HEK293 (cell line): ENCODE data around the gene ALKBH3.
A peak's percentile ranks its signal among the peaks of the same experiment; 100 is the strongest.

Experiments
- CTCF ChIA-PET: fragments of 350-600 bp; formaldehyde crosslinking; extraction: SDS; loops from one replicate; lab custom pipeline; 2021; ENCODE audit warnings: antibody characterized with exemption; lab: Yijun Ruan, JAX
- POLR2A ChIA-PET: fragments of 300-600 bp; formaldehyde crosslinking; extraction: SDS; loops from one replicate; lab custom pipeline; 2020; ENCODE audit warnings: antibody characterized with exemption, inconsistent platforms; lab: Yijun Ruan, JAX
- H3K27ac ChIP-seq: fragments of 200-500 bp; sonication (Bioruptor generic); 2 replicates; pipeline ENCODE4 v1.5.1; 2014; ENCODE audit warnings: low read depth, low read length, control low read depth, inconsistent platforms; ENCODE audit errors: extremely low read depth
- H3K36me3 ChIP-seq, 2 experiments: fragments of 200-500 bp in 1 of 2; sonication (Bioruptor generic) in 1 of 2; 1 replicate in 1 of 2; 2 replicates in 1 of 2; pipeline ENCODE4 v1.5.1; 2014 to 2017; ENCODE audit warnings: inconsistent platforms in 2 of 2, low read length in 2 of 2; ENCODE audit not compliant: control insufficient read depth in 2 of 2, insufficient read depth in 1 of 2
- H3K4me1 ChIP-seq: fragments of 200-500 bp; sonication (Bioruptor generic); 2 replicates; pipeline ENCODE4 v1.5.1; 2014; ENCODE audit warnings: mild to moderate bottlenecking, low read length, inconsistent platforms; ENCODE audit not compliant: control insufficient read depth, insufficient read depth
- H3K4me3 ChIP-seq: 2 replicates; pipeline ENCODE4 v1.5.1; 2011; ENCODE audit warnings: low read depth, mild to moderate bottlenecking, control low read depth, low read length, moderate library complexity
- H3K9me3 ChIP-seq: fragments of 200-500 bp; sonication (Bioruptor generic); 2 replicates; pipeline ENCODE4 v1.5.1; 2014; ENCODE audit warnings: low read depth, low read length, inconsistent platforms; ENCODE audit not compliant: control insufficient read depth, insufficient read depth
- KLF9 ChIP-seq: fragments of 450-650 bp; formaldehyde crosslinking; IDR thresholded peaks from 2 replicates; pipeline ENCODE4 v1.5.1; 2016; ENCODE audit warnings: missing biosample characterization, missing genetic modification characterization, low read depth
- SCRT2 ChIP-seq: fragments of 450-650 bp; formaldehyde crosslinking; IDR thresholded peaks from 2 replicates; pipeline ENCODE4 v1.5.1; 2016; ENCODE audit warnings: missing biosample characterization, missing genetic modification characterization
- SP2 ChIP-seq: fragments of 450-650 bp; formaldehyde crosslinking; IDR thresholded peaks from 2 replicates; pipeline ENCODE4 v1.5.1; 2016; ENCODE audit warnings: missing biosample characterization, missing genetic modification characterization
- WT1 ChIP-seq: fragments of 450-650 bp; formaldehyde crosslinking; IDR thresholded peaks from 2 replicates; pipeline ENCODE4 v1.5.1; 2016; ENCODE audit warnings: missing biosample characterization, missing genetic modification characterization
- ZBTB1 ChIP-seq: fragments of 450-650 bp; formaldehyde crosslinking; IDR thresholded peaks from 2 replicates; pipeline ENCODE4 v1.5.1; 2016; ENCODE audit warnings: missing biosample characterization, missing genetic modification characterization
- ZBTB11 ChIP-seq: fragments of 450-650 bp; formaldehyde crosslinking; conservative IDR thresholded peaks from 2 replicates; pipeline ENCODE4 v1.5.1; 2016; ENCODE audit warnings: low read depth, missing biosample characterization, missing genetic modification characterization
- ZBTB44 ChIP-seq: fragments of 450-650 bp; IDR thresholded peaks from 2 replicates; pipeline ENCODE4 v1.5.1; 2018; ENCODE audit warnings: missing biosample characterization, mild to moderate bottlenecking, missing genetic modification characterization
- ZNF133 ChIP-seq: fragments of 450-650 bp; formaldehyde crosslinking; IDR thresholded peaks from 2 replicates; pipeline ENCODE4 v1.5.1; 2016; ENCODE audit warnings: missing biosample characterization, missing genetic modification characterization
- ZNF155 ChIP-seq: fragments of 450-650 bp; formaldehyde crosslinking; IDR thresholded peaks from 2 replicates; pipeline ENCODE4 v1.5.1; 2016; ENCODE audit warnings: missing biosample characterization, missing genetic modification characterization
- ZNF18 ChIP-seq: fragments of 450-650 bp; formaldehyde crosslinking; IDR thresholded peaks from 2 replicates; pipeline ENCODE4 v1.5.1; 2016; ENCODE audit warnings: missing biosample characterization, missing genetic modification characterization
- ZNF211 ChIP-seq: fragments of 450-650 bp; formaldehyde crosslinking; IDR thresholded peaks from 2 replicates; pipeline ENCODE4 v1.5.1; 2016; ENCODE audit warnings: low read depth, missing biosample characterization, missing genetic modification characterization
- ZNF248 ChIP-seq: fragments of 450-650 bp; formaldehyde crosslinking; IDR thresholded peaks from 2 replicates; pipeline ENCODE4 v1.5.1; 2017; ENCODE audit warnings: missing biosample characterization, missing genetic modification characterization
- ZNF391 ChIP-seq: fragments of 450-650 bp; formaldehyde crosslinking; IDR thresholded peaks from 2 replicates; pipeline ENCODE4 v1.5.1; 2016; ENCODE audit warnings: low read depth, missing biosample characterization, missing genetic modification characterization, borderline replicate concordance
- ZNF404 ChIP-seq: fragments of 450-650 bp; formaldehyde crosslinking; IDR thresholded peaks from 2 replicates; pipeline ENCODE4 v1.5.1; 2017; ENCODE audit warnings: missing biosample characterization, missing genetic modification characterization
- ZNF473 ChIP-seq: fragments of 450-650 bp; formaldehyde crosslinking; IDR thresholded peaks from 2 replicates; pipeline ENCODE4 v1.5.1; 2017; ENCODE audit warnings: missing biosample characterization, missing genetic modification characterization
- ZNF488 ChIP-seq: fragments of 450-650 bp; formaldehyde crosslinking; IDR thresholded peaks from 2 replicates; pipeline ENCODE4 v1.5.1; 2016; ENCODE audit warnings: missing biosample characterization, missing genetic modification characterization
- ZNF501 ChIP-seq: fragments of 450-650 bp; formaldehyde crosslinking; IDR thresholded peaks from 2 replicates; pipeline ENCODE4 v1.5.1; 2016; ENCODE audit warnings: missing biosample characterization, missing genetic modification characterization
- ZNF514 ChIP-seq: fragments of 450-650 bp; formaldehyde crosslinking; IDR thresholded peaks from 2 replicates; pipeline ENCODE4 v1.5.1; 2016; ENCODE audit warnings: missing biosample characterization, missing genetic modification characterization
- ZNF580 ChIP-seq: fragments of 450-650 bp; formaldehyde crosslinking; IDR thresholded peaks from 2 replicates; pipeline ENCODE4 v1.5.1; 2016; ENCODE audit warnings: missing biosample characterization, missing genetic modification characterization
- ZNF639 ChIP-seq: fragments of 450-650 bp; formaldehyde crosslinking; IDR thresholded peaks from 2 replicates; pipeline ENCODE4 v1.5.1; 2016; ENCODE audit warnings: missing biosample characterization, missing genetic modification characterization
- ZNF777 ChIP-seq: fragments of 450-650 bp; formaldehyde crosslinking; IDR thresholded peaks from 2 replicates; pipeline ENCODE4 v1.5.1; 2017; ENCODE audit warnings: missing biosample characterization, missing genetic modification characterization, borderline replicate concordance
- ZNF791 ChIP-seq: fragments of 450-650 bp; formaldehyde crosslinking; IDR thresholded peaks from 2 replicates; pipeline ENCODE4 v1.5.1; 2016; ENCODE audit warnings: missing biosample characterization, missing genetic modification characterization

ALKBH3 gene

GRCh38 chr11:43934601-43935423 lies 54.2 kb downstream of the ALKBH3 start:
- Histone ChIP-seq H3K4me3 (no peak overlapping the region), H3K9me3 (no peaks in the 10 kb centered on the region), H3K36me3 (no peaks in the 10 kb centered on the region), H3K27ac (no peak overlapping the region), H3K4me1 (0 out of 2 replicates have a peak, but pooled peaks cover 2% of the 10 kb centered on the region)
- POLR2A ChIA-PET: no interaction called here
- TF ChIP-seq ZNF155 (tag by site-specific recombination) (no peak), ZNF133 (tag by site-specific recombination) (peak; percentile 65; the same call in 1 of the 2 replicates), ZBTB1 (tag by site-specific recombination) (no peak), ZNF488 (tag by site-specific recombination) (no peak), SCRT2 (no peak), KLF9 (no peak)
- TF ChIP-seq, all 188 proteins: peak for 1
- CTCF ChIA-PET: interaction anchor here (0.8 kb wide), 1 partner anchor 45 kb away, joined by 3 read pairs; no protein-coding TSS in a partner anchor

GRCh38 chr11:43935424-43935979 lies 54.9 kb downstream of the ALKBH3 start:
- ChIA-PET POLR2A (no interaction called here), CTCF (no interaction called here)
- TF ChIP-seq ZNF514 (tag by site-specific recombination) (no peak), ZNF391 (tag by site-specific recombination) (no peak), ZNF404 (tag by site-specific recombination) (no peak), ZBTB11 (tag by site-specific recombination) (no peak), ZBTB44 (no peak), ZNF580 (no peak), ZNF639 (tag by site-specific recombination) (no peak), ZNF248 (tag by site-specific recombination) (no peak), ZNF488 (tag by site-specific recombination) (no peak), WT1 (no peak), ZNF501 (no peak), SP2 (tag by site-specific recombination) (no peak), ZNF791 (no peak), ZNF473 (tag by site-specific recombination) (no peak), ZNF18 (tag by site-specific recombination) (no peak), ZNF211 (no peak), ZNF777 (no peak)
- Histone ChIP-seq H3K36me3 (no peaks in the 10 kb centered on the region), H3K27ac (no peak overlapping the region), H3K4me3 (no peak overlapping the region), H3K4me1 (0 out of 2 replicates have a peak, but pooled peaks cover 2% of the 10 kb centered on the region), H3K9me3 (no peaks in the 10 kb centered on the region)
